AG09309 (cell line): ENCODE results near the gene RIC3.
A peak's percentile ranks its signal among the peaks of the same experiment; 100 is the strongest.

Source experiments
- DNase-seq: peaks from one replicate; pipeline ENCODE4 v3.0.0-alpha.2; 2010; ENCODE audit warnings: low read depth
- H3K4me3 ChIP-seq: 2 replicates; pipeline ENCODE4 v1.5.1; 2011; ENCODE audit warnings: mild to moderate bottlenecking, low read depth, low read length, moderate library complexity; ENCODE audit not compliant: control insufficient read depth
- TF ChIP-seq, protein P1 (sequence below): IDR thresholded peaks from 2 replicates; pipeline ENCODE4 v1.5.1; 2011; ENCODE audit warnings: mild to moderate bottlenecking, low read depth, low read length, inconsistent platforms; ENCODE audit not compliant: insufficient read depth, control insufficient read depth; ENCODE audit errors: missing control alignments

The RIC3 gene, protein sequence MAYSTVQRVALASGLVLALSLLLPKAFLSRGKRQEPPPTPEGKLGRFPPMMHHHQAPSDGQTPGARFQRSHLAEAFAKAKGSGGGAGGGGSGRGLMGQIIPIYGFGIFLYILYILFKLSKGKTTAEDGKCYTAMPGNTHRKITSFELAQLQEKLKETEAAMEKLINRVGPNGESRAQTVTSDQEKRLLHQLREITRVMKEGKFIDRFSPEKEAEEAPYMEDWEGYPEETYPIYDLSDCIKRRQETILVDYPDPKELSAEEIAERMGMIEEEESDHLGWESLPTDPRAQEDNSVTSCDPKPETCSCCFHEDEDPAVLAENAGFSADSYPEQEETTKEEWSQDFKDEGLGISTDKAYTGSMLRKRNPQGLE

DNA sequence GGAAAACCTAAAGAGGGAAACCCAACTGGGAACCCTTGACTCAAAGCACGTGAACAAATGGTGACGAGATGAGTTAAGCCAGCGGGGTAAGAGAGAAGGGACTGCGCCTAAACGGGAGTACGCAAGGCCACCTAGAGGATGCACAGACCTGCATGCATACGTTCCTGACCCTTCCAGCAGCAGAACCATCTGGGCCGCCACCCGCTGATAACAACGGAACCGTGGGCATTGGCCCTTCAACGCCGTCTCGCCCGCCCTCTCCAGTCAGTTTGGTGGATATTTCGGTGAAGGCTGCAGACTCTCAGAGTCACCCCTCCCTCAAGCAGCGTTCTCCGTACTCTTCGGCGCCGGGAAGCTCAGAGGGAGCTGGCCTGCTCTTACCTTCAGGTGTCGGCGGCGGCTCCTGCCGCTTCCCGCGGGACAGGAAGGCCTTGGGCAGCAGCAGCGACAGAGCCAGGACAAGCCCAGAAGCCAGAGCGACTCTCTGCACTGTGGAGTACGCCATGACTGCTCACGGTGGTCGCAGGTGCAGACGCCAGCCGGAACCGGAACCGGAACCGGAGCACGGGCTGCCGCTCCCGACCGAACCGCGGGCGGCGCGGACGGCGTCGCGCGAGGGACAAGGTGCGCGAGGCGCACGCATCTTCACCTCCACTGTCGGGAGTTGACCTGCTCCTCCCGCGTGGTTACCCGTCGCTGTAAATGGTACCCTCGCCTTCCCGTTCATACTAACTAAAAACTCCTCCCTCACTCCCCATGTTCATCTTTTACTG, at the start of gene RIC3:
RIC3 (minus strand) TSS at position 541 of the 773 bp plus-strand sequence; CDS start at position 505, 36 bp downstream.
- no peak within 1 kb of the TSS for H3K4me3 ChIP-seq
- TF ChIP-seq, protein P1, sequence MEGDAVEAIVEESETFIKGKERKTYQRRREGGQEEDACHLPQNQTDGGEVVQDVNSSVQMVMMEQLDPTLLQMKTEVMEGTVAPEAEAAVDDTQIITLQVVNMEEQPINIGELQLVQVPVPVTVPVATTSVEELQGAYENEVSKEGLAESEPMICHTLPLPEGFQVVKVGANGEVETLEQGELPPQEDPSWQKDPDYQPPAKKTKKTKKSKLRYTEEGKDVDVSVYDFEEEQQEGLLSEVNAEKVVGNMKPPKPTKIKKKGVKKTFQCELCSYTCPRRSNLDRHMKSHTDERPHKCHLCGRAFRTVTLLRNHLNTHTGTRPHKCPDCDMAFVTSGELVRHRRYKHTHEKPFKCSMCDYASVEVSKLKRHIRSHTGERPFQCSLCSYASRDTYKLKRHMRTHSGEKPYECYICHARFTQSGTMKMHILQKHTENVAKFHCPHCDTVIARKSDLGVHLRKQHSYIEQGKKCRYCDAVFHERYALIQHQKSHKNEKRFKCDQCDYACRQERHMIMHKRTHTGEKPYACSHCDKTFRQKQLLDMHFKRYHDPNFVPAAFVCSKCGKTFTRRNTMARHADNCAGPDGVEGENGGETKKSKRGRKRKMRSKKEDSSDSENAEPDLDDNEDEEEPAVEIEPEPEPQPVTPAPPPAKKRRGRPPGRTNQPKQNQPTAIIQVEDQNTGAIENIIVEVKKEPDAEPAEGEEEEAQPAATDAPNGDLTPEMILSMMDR: no peak
- DNase-seq: no peak

DNA sequence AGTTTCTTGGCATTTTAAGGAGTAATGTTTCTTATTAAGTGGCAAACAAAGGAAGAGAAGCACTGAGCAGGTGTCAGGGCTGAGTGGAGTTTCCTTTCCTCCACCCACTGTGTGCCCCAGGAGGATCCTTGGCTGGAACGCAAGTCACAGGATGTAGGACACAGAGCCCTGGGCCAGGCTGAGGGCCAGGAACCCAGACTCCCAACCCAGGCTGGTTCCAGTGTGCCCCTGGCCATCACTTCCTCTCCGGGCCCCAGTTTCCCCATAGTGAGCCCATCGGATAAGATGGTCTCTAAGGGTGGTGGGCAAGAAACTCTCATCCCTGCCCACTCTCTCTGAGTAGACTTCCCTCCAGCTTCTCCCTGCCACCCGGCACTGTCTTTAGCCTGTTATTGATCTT, 49.6 kb upstream of the RIC3 start:
- no peak for DNase-seq
- TF ChIP-seq, protein P1: no peak
- no peak overlapping the region for H3K4me3 ChIP-seq

DNA sequence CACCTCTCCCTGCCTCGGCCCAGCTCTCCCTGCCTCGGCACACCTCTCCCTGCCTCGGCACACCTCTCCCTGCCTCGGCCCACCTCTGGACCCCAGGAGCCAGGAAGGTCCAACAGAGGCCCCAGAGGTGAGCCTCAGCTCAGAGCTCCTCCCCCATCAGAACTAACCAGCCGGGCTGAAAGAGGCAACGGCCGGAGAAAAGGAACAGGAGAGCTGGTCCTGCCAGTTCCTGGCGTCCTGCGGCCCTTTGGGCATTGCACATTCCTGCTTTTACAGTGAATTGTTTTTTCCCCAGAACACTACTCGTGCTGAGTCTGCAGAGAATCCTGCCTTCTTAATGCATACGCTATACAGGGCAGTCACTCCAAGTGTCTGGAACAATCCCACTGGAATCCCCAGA, 49.1 kb upstream of the RIC3 start:
- DNase-seq: no peak
- H3K4me3 ChIP-seq: no peak overlapping the region
- TF ChIP-seq, protein P1: no peak

DNA sequence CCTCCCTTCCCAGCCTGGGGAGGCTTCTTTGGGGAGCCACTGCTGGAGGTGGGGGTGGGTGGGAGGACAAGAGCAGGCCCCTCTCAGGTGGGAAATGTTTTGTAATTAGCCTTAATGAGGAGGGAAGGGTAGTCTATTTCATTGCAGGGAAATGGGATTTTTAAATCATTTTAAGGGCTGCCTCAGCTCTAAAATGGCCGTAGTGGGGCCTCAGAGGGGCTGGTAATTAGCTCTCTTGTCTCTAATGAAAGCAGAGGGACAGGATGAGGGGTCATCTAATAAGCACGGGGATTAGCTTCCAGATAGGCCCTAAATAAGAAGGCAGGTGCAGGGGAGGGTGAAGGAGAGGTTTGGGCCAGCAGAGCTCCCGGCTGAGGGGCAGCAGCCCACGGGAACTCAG, 48.3 kb upstream of the RIC3 start:
- H3K4me3 ChIP-seq: no peak overlapping the region
- TF ChIP-seq, protein P1: no peak
- no peak for DNase-seq

DNA sequence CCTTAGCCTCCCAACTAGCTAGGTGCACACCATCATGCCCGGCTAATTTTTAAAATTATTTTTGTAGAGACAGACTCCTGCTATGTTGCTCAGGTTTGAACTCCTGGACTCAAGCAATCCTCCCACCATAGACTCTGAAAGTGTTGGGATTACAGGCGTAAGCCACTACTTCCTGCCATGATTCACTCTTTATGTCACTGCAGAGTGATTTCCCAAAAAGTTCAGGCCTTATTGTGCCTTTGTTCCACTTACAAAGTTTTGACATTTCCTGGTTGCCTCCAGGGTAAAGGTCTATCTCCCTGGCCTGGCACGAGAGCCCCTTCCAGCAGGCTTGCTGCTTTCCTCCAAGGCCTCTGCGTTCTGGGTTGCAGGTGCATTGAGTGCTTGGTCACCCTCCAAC, 44.6 kb upstream of the RIC3 start:
- TF ChIP-seq, protein P1: no peak
- no peak overlapping the region for H3K4me3 ChIP-seq
- no peak for DNase-seq

DNA sequence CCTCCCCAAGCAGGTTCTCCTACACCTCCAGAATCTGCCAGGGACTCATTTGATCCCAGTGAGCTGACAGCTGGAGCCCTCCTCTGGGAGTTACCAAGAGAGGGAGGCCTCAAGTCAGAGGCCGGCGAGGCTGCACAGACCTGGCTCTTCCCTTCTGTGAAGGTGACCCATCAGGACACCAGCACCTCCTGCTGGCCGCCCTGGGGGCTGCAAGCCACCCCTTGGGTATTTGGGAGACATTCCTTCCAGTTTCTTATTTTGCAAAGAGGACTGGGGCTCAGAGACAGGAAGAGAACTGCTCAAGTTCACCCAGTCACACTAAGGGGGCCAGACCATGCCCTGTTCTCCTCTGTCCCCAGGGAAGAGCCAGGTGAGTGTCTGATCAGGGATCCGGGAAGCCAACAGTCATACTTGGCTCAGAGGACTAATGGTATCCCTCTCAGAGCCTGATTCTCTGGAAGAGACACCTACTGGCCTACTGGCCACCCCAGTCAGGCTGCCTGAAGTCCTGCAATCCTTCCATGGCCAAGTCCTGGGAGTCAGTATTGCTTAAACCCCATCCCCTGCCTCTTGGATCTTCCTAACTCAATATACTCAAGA, 40.5 kb upstream of the RIC3 start:
- H3K4me3 ChIP-seq: no peak overlapping the region
- no peak for DNase-seq
- TF ChIP-seq, protein P1: peak; percentile 36
